Naive thymus-derived CD8-positive, alpha-beta T cell (primary cell): Measurements from ENCODE around the gene UNC5B. TPM values are rescaled to one million over a fixed set of nuclear protein-coding genes. Genes with fewer than 3 reads are reported as not detected.
A peak's percentile ranks its signal among the peaks of the same experiment; 100 is the strongest.

Experiments used
- ATAC-seq, 2 donors: fragments of 150-1000 bp; cut with Tn5 transposase in 1 of 2; sonication (Bioruptor Pico), chemical (Tn5 transposase) in 1 of 2; 1 replicate in 1 of 2; 2 replicates in 1 of 2; pipeline ENCODE4 v1.10.0; 2021; ENCODE audit warnings: mild to moderate bottlenecking in 2 of 2, moderate library complexity in 2 of 2
- POLR2A ChIA-PET: fragments of 350-600 bp; sonication (Branson Sonifier 250); formaldehyde crosslinking; loops from one replicate; lab custom pipeline; 2021; ENCODE audit warnings: antibody characterized with exemption; lab: Charles Lee
- DNase-seq, 10 donors: peaks; one replicate each; pipeline versions ENCODE4 v3.0.0 to v3.0.0-alpha.2; 2020 to 2022
- H3K27ac Mint-ChIP-seq, 10 donors: one replicate each; pipeline ENCODE4 v1.8.0; 2020 to 2022; ENCODE audit warnings: mild to moderate bottlenecking in 10 of 10, mixed read lengths in 10 of 10, moderate library complexity in 4 of 10, inconsistent platforms in 1 of 10
- H3K27me3 Mint-ChIP-seq, 5 donors: one replicate each; pipeline ENCODE4 v1.8.0; 2021 to 2022; ENCODE audit warnings: mixed read lengths in 5 of 5
- H3K36me3 Mint-ChIP-seq, 3 donors: one replicate each; pipeline ENCODE4 v1.8.0; 2020 to 2022; ENCODE audit warnings: mixed read lengths in 3 of 3, mild to moderate bottlenecking in 2 of 3, inconsistent platforms in 1 of 3
- H3K4me1 Mint-ChIP-seq, 4 donors: one replicate each; pipeline ENCODE4 v1.8.0; 2021 to 2022; ENCODE audit warnings: mixed read lengths in 4 of 4
- H3K4me3 Mint-ChIP-seq, 10 donors: one replicate each; pipeline ENCODE4 v1.8.0; 2020 to 2022; ENCODE audit warnings: mild to moderate bottlenecking in 10 of 10, mixed read lengths in 10 of 10, moderate library complexity in 6 of 10, inconsistent platforms in 1 of 10
- H3K9me3 Mint-ChIP-seq, 9 donors: one replicate each; pipeline ENCODE4 v1.8.0; 2020 to 2022; ENCODE audit warnings: mixed read lengths in 9 of 9, mild to moderate bottlenecking in 3 of 9, inconsistent platforms in 1 of 9, moderate library complexity in 1 of 9
- polyA plus RNA-seq, 3 donors: library from polyadenylated mRNA; unstranded; fragments of 300-500 nt; fragmentation: Illumina TruSeq; gene quantifications; one replicate each; pipeline ENCODE4 v1.2.3, GENCODE V29; 2021
- total RNA-seq, 8 experiments: library from RNA in 2 of 8; stranded (reverse) in 2 of 8; gene quantifications; one replicate each; pipeline ENCODE4 v1.2.3 and lab custom pipeline; 2021 to 2026

UNC5B gene
- total and polyA plus RNA-seq, 5 experiments from 2014 or later = 0.03 TPM; not detected in 4

DNA sequence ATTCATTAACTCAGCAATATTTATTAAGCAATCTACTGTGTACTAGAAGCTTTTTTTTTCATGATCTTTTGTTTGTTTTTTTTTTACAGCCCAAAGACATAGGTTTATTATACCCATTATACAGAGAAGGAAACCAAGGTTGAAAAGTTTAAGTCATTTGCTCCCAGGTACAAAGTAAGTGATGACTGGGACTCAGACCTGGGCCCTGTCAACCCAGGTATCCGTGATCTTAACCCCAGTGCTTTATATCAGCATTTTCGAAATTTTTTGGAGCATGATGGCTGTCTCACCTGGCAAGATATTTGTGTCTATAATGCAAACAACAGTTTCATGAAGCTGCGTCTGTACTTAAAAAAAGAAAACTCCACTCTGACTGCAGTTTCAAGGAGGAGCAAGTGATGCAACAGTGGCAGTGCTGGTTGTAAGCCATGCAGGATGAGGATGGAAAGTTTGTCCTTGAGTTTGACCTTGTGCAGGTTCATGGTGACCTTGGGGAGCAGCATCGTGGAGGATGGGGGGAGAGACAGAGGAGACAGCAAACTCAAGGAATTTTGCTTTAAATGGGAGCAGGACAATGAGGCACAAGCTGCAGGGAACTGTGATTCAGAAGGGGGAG is 118.5 kb downstream of the UNC5B start:
- Mint-ChIP-seq H3K27ac (peak overlapping the region in 2 of 10 donors; percentile 30 to 57), H3K9me3 (no peaks in the 10 kb centered on the region), H3K4me1 (peaks cover 9 to 31% (median 12%) of the 10 kb centered on the region in 4 donors), H3K36me3 (peaks cover 0 to 46% (median 10%) of the 10 kb centered on the region in 3 donors), H3K27me3 (no peaks in the 10 kb centered on the region), H3K4me3 (no peak overlapping the region)
- DNase-seq (no peak), ATAC-seq (no peak)
- POLR2A ChIA-PET = interaction anchor here (1.6 kb wide), 1 partner anchor 9 kb away, joined by 3 read pairs; no protein-coding TSS in a partner anchor

DNA sequence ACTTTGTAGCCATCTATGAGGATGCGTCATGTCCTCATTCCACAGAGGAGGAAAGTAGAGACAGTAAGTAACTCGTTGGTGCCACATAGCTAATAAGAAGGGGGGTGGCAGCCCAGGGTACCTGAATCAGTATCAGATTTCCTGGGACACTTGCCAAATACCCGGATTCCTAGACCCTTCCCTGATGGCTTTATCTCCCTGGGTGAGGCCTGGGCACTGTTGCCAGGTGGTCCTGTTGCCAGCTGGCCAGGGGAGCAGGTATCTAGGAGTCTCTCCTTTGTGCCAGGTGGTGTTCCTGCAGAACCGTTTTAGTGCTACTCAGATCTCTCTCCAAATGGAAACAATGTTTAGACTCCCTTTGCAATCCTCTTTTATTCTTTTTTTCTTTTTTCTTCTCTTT is 119.4 kb downstream of the UNC5B start:
- ATAC-seq (no peak), DNase-seq (no peak)
- Mint-ChIP-seq H3K36me3 (peaks cover 0 to 49% (median 15%) of the 10 kb centered on the region in 3 donors), H3K4me3 (no peak overlapping the region), H3K9me3 (no peaks in the 10 kb centered on the region), H3K4me1 (peaks cover 9 to 31% (median 12%) of the 10 kb centered on the region in 4 donors), H3K27me3 (no peaks in the 10 kb centered on the region), H3K27ac (peak overlapping the region in 1 of 10 donors; percentile 86)
- POLR2A ChIA-PET = interaction anchor here (0.6 kb wide), 1 partner anchor 800 kb away, joined by 5 read pairs; no protein-coding TSS in a partner anchor

DNA sequence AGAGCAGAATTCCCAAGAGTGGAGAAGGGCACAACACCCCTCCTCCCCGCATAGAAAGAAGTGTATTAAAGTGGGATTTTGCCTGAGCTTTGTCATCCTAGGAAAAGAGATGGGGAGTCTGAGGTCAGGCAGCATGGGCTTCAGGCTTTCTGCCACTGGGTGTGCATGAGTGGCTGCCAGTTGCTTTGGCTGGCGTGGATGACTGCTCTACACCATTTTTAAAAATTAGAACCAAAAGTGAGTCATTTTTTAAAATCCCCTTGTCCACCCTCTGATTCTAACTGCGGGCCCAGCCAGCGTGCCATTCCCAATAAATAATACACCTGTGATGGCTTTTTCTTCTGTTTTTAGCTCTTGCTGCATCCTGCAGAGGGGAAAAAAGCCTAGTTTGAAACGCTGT is 120.1 kb downstream of the UNC5B start:
- ATAC-seq = no peak
- POLR2A ChIA-PET = no interaction called here
- peaks cover 7 to 25% (median 10%) of the 10 kb centered on the region in 4 donors for H3K4me1 Mint-ChIP-seq
- peaks cover 0 to 43% (median 10%) of the 10 kb centered on the region in 3 donors for H3K36me3 Mint-ChIP-seq
- H3K27ac Mint-ChIP-seq = peak overlapping the region in 1 of 10 donors; percentile 86
- H3K27me3 Mint-ChIP-seq = no peaks in the 10 kb centered on the region
- H3K4me3 Mint-ChIP-seq = no peak overlapping the region
- no peak for DNase-seq
- no peaks in the 10 kb centered on the region for H3K9me3 Mint-ChIP-seq

DNA sequence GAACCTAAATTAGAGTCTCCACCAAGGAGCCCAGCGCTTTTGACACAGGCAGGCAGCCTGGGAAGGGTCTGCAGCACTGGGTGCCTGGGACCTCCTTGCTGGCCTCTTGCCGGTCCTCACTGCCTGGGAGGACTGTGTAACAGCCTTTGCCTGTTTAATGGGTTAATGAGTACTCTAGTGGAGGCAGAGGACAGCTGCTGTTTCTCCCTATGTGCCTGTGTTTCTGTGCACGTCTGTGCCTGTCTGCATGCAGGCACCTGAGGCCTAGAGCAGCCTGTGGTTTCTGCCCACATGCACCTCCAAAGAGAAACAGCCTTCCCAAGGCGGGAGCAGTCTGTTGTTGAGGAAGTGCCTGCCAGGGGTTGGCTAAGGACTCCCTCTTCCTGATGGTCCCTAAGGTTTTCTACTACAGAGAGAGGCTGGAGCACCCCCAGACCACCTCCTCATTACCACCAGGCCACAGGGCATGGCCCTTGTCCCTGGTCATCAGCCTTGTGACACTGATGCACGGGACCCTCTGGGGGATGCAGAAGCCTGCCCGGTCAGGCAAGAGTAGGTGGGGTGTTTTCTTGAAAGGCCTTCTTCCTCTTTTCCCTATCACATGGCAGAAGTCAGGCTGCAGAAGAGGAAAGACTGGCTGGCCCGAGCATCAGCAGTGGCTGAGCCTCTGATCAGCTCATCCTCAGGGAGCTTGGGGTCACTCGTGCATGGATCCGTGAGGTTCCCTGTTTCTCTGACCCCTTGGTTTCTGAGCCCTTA is 120.9 kb downstream of the UNC5B start:
- Mint-ChIP-seq H3K4me1 (peaks cover 6 to 20% (median 10%) of the 10 kb centered on the region in 4 donors), H3K36me3 (peaks cover 0 to 37% (median 10%) of the 10 kb centered on the region in 3 donors), H3K4me3 (no peak overlapping the region), H3K27ac (no peak overlapping the region), H3K27me3 (no peaks in the 10 kb centered on the region), H3K9me3 (no peaks in the 10 kb centered on the region)
- ATAC-seq (no peak), DNase-seq (no peak)
- POLR2A ChIA-PET = no interaction called here

DNA sequence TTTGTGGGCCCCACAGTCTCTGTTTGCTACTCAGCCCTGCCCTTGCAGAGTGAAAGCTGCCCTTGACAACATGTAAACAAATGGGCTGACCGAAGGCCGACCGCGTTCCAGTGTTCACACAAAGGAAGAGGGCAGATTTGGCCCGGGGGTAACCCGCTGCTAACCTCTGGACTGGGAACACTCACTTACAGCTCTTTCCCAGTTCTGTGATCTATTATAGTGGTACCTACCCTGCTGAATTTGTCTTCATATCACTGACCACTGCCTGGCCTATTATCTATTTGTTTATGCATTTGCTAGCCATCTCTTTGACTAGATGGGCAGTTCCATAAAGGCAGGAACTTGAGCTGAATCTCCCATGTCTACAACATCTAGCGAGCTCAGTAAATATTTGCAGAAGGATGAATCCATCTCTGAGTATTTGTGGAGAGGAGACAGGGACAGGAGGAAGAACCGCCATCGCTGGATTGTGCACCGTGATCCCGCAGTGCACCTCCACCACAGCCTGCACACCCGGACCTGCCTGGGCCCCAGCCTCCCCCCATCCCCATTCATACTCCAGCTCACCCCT is 121.9 kb downstream of the UNC5B start:
- peak overlapping the region in 1 of 10 donors; percentile 44 for H3K27ac Mint-ChIP-seq
- peaks cover 0 to 39% (median 12%) of the 10 kb centered on the region in 3 donors for H3K36me3 Mint-ChIP-seq
- H3K4me3 Mint-ChIP-seq = no peak overlapping the region
- DNase-seq (no peak), ATAC-seq (no peak)
- H3K9me3 Mint-ChIP-seq = no peaks in the 10 kb centered on the region
- POLR2A ChIA-PET = no interaction called here
- H3K27me3 Mint-ChIP-seq = no peaks in the 10 kb centered on the region
- peaks cover 4 to 15% (median 11%) of the 10 kb centered on the region in 4 donors for H3K4me1 Mint-ChIP-seq

DNA sequence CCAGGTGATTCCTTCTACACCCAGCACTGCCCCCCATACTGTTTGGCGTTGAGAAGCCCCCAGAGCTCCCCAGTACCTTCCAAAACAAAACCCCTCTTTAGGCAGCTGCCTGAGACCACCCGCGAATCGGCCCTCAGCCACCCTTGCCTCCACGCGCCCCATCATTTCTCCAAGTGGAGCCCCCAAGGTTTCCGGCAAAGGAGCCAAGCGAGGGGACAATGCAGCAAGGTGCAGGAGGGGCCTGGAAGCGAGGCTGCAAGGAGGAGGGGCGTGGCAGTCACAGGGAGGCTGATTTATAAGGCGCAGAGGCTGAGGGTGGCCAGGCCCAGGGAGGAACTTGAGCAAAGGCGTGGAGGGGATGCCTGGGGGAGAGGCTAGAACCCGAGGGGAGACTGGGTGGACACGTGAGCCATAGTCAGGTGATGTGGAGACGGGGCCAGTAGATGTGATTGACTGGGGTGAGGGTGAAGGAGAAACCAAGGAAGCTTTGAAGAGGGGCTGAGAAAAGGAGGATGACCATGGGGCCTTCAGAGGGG is 122.9 kb downstream of the UNC5B start:
- H3K4me3 Mint-ChIP-seq = no peak overlapping the region
- peaks cover 4 to 15% (median 9%) of the 10 kb centered on the region in 4 donors for H3K4me1 Mint-ChIP-seq
- no peak for ATAC-seq
- POLR2A ChIA-PET = no interaction called here
- peak overlapping the region in 1 of 10 donors; percentile 11 for H3K27ac Mint-ChIP-seq
- H3K9me3 Mint-ChIP-seq = no peaks in the 10 kb centered on the region
- no peaks in the 10 kb centered on the region for H3K27me3 Mint-ChIP-seq
- peaks cover 0 to 44% (median 14%) of the 10 kb centered on the region in 3 donors for H3K36me3 Mint-ChIP-seq
- no peak for DNase-seq

DNA sequence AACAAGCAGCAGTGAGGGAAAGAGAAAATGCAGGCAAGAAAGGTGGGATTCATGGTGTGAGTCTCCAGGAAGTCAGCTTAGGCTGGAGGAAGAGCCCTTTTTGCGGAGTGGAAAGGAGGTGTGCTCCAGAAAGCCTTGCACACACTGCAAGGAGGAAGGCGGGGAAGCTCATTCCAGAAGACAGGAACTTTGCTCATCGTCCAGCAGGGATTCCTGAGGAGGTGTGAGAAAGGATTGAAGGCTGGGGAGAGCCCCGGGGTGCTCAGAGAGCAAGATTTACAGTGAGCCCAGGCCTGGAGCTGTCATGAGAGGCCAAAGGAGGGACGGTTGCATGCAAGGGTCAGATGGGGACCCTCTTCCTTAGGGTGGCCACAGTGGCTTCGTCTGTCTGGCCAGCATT is 124.3 kb downstream of the UNC5B start:
- Mint-ChIP-seq H3K4me3 (no peak overlapping the region), H3K9me3 (no peaks in the 10 kb centered on the region), H3K27ac (no peak overlapping the region), H3K36me3 (peaks cover 0 to 35% (median 17%) of the 10 kb centered on the region in 3 donors), H3K27me3 (no peaks in the 10 kb centered on the region), H3K4me1 (peaks cover 4 to 11% (median 7%) of the 10 kb centered on the region in 4 donors)
- ATAC-seq = no peak
- no peak for DNase-seq
- POLR2A ChIA-PET = no interaction called here

DNA sequence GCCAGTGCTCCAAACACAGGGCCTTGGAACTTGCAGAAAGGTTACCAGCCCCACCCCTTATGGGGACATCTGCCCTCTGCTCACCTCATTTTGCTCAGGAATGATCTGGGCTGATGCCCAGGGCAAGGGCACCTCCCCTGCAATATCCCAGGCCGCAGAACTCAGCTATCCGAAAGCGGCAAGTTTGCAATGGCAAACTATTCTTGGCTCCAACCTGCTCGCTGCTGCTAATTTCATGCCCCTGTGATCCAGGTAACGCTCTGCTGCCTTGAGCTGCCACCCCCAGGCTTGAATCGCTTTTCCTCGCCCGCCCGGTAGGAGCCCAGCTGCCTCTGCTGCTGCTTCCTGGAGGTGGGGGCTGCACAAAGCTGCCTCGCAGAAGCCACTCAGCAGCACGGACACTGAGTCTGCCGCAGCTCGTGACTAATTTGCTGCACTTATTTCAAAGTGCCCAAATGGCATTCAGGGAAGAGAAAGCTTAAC is 124.9 kb downstream of the UNC5B start:
- Mint-ChIP-seq H3K9me3 (no peaks in the 10 kb centered on the region), H3K27ac (no peak overlapping the region), H3K27me3 (no peaks in the 10 kb centered on the region), H3K36me3 (peaks cover 0 to 35% (median 17%) of the 10 kb centered on the region in 3 donors), H3K4me3 (no peak overlapping the region), H3K4me1 (peaks cover 4 to 11% (median 7%) of the 10 kb centered on the region in 4 donors)
- DNase-seq (no peak), ATAC-seq (no peak)
- POLR2A ChIA-PET = no interaction called here

DNA sequence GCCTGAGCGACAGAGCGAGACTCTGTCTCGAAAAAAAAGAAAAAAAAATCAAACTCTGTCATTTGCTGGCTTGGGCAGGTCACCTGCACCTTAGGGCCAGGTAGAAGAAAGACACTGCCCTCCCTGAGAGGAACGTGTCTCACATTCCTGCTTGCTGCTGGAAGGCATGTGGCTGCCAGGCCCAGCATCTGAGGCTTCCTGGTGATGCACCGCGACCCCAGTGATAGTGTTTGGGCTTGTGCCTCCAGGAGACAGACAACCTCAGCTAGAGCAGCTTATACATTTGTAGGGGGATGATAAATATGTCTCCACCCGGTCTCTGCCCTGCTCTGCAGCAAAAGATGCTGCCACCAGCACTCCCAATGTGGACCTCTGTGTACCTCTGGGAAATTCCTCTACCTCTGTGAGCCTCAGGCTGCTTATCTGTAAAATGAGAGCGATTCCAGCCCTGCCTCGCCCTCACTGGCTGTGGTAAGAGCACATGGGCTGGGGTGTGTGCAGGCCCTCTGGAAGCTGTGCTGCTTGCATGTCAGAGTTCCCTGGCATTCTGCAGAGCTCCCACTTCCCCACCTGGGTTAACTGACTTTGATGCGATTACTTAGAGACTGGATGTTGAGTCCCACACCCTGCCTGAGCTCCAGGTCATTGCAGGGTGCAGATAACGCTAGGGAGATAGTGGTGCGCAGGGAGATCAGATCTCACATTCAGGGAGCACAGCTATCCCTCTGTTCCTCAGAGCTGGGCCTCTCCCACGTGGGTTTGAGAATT is 126.5 kb downstream of the UNC5B start:
- Mint-ChIP-seq H3K4me1 (peaks cover 0 to 2% (median 0%) of the 10 kb centered on the region in 4 donors), H3K27me3 (no peaks in the 10 kb centered on the region), H3K4me3 (no peak overlapping the region), H3K36me3 (peaks cover 0 to 27% (median 17%) of the 10 kb centered on the region in 3 donors), H3K9me3 (no peaks in the 10 kb centered on the region), H3K27ac (no peak overlapping the region)
- ATAC-seq (no peak), DNase-seq (no peak)
- POLR2A ChIA-PET = interaction anchor here (0.7 kb wide), 1 partner anchor 8 kb away, joined by 3 read pairs; no protein-coding TSS in a partner anchor

DNA sequence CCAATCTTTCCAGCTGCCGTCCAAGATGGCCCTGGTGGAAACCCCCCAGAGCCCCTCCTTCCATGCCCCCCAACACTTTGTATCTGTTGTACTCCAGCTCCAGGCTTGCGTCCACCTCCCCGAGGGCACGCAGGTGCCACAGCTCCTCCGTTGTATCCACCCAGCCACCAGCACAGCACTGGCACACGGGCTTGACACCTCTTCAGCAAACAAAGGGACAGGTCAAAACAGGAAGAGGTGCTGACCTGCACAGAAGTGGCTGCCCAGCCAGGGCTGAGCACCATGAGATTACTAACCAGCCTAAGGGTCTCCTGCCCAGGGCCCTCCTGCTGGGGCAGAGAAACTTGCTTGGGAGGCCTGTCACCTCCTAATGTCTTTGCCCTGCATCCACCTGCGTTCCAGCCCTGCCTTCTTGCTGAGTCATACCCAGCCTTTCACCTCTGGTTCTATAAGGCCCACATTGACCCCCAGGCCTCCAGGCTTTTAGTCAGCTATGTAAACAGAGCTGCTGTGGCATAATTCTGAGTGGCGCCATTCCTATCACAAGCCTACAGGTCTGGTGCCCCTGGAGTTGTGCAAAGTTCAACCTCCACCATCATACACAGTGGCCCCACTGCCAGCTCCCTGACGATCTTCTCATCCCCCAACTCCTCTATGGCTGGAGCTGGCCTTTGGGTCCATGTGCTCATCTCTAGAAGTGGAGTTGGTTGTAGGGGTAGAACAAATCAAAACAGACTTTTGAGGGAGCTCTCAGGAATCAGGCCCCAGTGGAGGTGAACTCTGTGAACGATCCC is 127.6 kb downstream of the UNC5B start:
- H3K9me3 Mint-ChIP-seq = no peaks in the 10 kb centered on the region
- peak overlapping the region in 1 of 10 donors; percentile 48 for H3K27ac Mint-ChIP-seq
- peaks cover 0 to 2% (median 0%) of the 10 kb centered on the region in 4 donors for H3K4me1 Mint-ChIP-seq
- no peaks in the 10 kb centered on the region for H3K27me3 Mint-ChIP-seq
- ATAC-seq (no peak), DNase-seq (no peak)
- POLR2A ChIA-PET = interaction anchor here (0.7 kb wide), 1 partner anchor 9 kb away, joined by 3 read pairs; no protein-coding TSS in a partner anchor
- H3K4me3 Mint-ChIP-seq = no peak overlapping the region
- peaks cover 0 to 19% (median 13%) of the 10 kb centered on the region in 3 donors for H3K36me3 Mint-ChIP-seq

DNA sequence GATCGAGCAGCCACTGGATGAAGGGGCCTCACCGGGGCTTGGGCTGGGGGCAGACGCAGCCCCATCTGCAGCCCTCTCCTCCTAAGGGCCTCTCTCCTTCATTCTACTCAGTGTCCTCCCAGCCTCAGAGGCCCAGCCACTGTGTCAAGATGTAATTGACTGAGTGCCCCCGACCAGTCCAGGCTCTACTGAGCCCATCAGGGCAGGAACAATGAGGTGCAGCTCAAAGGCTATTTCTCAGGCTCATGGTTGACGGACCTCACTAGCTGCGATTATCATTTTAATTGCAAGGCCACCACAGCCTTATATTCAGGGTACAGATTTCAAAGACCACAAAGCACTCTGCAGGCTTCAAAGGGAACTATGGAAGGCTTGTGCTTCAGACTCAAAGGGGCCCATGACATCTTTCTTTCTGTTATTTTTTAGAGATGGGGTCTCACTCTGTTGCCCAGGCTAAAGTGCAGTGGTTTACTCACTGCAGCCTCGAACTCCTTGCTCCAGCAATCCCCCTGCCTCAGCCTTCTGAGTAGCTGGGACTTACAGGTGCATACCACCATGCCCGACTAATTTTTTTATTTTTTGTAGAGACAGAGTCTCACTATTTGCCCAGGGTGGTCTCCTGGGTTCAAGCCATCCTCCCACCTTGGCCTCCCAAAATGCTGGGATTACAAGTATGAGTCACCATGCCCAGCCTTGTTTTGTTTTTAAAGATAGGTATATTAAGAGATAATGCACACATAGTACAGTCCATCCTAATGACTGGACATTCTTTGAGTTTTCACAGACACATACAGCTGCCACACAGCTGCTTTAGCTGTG is 130.4 kb downstream of the UNC5B start:
- DNase-seq (no peak), ATAC-seq (no peak)
- Mint-ChIP-seq H3K36me3 (peaks cover 0 to 11% (median 7%) of the 10 kb centered on the region in 3 donors), H3K9me3 (no peaks in the 10 kb centered on the region), H3K4me1 (peaks cover 0 to 6% (median 0%) of the 10 kb centered on the region in 4 donors), H3K27me3 (no peaks in the 10 kb centered on the region), H3K4me3 (no peak overlapping the region), H3K27ac (peak overlapping the region in 1 of 10 donors; percentile 41)
- POLR2A ChIA-PET = no interaction called here
